HG03460 (cell line): ENCODE results near the gene LIN7B.
"Not testable (repeated sequence)": the region's sequence is repeated elsewhere in the genome, so short reads cannot be mapped to it uniquely, and the experiment has no call there.

Experiments used
- ATAC-seq: cut with Tn5 transposase; IDR thresholded peaks from one replicate; pipeline ENCODE4 v1.9.1; 2021; ENCODE audit not compliant: unreplicated experiment

The LIN7B gene

GRCh38 chr19:49118565-49119410 lies 4.6 kb downstream of the LIN7B start, which contains the start of gene C19orf73:
Gene C19orf73, minus strand, starts transcription at chr19:49119143. Its CDS starts 121 bp downstream, at chr19:49119022.
- ATAC-seq, result peak; percentile 66

DNA sequence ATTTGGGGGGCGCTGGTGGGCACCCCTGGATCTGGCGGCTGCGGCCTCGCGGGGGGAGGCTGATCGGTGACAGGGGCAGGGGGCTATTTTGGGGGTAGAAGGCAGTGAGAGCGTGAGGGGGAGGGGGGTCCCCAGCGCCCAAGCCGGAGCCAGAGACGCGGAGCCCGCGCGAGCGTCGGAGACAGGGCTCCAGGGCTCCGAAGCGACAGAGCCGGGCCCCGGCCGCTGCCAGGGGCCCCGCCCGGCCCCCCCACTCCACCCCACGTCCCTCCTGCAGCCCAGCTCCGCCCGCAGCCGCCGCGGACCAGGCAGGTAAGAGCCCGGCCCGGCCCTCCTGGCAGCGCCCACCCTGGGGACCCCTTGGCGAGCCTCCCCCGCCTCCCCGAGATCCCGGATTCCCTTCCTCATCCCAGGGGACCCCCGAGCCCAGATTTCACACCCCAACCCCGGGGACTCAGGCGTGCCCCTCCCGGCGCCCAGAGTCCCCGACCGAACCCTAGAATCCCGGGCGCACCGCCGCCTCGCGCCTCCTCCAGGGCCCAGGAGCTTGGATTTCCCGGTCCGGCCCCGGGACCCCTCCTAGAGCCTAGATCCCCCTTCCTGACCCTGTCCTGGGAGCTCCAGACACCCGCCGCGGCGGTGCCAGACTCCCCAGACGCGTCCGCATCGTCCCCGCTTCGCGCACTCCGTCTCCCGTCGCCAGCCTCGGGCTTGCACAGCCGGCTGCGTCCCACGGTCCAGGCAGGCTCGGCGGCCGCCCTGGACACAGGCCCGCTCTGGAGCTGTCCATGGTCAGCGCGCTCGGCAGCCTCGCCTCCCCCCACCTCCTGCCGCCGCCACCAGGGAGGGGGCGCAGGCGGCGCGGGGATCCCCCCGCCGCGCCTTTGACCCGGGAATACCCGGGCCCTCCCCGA lies 5.5 kb downstream of the LIN7B start, which contains the start of gene PPFIA3:
Gene PPFIA3 (plus strand): TSS at position 134 of the 914 bp plus-strand sequence. CDS start 8,330 bp downstream, outside the sequence.
- no peak for ATAC-seq

DNA sequence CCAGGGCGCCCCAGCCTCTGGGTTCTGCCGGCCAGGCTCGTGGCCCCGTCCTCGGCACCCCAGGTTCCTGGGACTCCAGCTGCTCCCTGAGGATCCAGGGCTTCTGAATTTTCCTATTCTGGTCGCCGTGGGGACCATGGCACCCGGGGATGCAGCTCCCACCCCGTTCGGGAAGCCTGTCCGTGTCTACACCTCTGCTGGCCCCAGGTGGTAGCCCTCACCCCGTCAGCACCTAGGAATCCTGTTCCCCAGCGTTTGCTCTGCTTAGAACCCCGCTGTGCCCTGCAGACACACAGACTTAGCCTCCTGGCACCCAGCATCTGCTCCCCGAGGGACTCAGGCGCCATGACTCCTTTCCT lies 6.1 kb downstream of the LIN7B start:
- ATAC-seq, result no peak

GRCh38 chr19:49120868-49121267 lies 6.7 kb downstream of the LIN7B start:
- no peak for ATAC-seq

GRCh38 chr19:49121841-49122240 lies 7.7 kb downstream of the LIN7B start:
- not testable (repeated sequence) for ATAC-seq

GRCh38 chr19:49123285-49123684 lies 9.1 kb downstream of the LIN7B start:
- not testable (repeated sequence) for ATAC-seq

GRCh38 chr19:49125025-49125731 lies 11.0 kb downstream of the LIN7B start:
- no peak for ATAC-seq

DNA sequence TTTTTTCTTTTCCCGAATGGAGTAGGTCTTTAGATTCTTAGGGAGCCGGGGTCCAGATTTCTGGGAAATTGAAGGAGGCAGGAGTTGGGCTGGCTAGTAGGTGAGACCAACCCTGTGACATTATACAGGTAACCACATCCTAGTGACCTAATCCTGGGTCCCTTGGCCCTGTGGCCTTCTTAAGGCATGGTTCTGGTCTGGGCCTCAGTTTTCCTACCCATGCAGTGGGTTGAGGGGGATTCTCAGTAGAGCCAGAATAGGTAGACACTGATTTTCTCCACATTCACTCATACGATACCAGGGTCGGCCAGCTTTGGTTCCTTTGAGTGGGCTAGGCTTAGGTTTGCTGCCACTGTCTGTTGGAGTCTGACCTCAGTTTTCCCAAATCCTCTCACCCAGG lies 12.4 kb downstream of the LIN7B start:
- ATAC-seq, result no peak

GRCh38 chr19:49127225-49127624 lies 13.1 kb downstream of the LIN7B start:
- ATAC-seq, result not testable (repeated sequence)

DNA sequence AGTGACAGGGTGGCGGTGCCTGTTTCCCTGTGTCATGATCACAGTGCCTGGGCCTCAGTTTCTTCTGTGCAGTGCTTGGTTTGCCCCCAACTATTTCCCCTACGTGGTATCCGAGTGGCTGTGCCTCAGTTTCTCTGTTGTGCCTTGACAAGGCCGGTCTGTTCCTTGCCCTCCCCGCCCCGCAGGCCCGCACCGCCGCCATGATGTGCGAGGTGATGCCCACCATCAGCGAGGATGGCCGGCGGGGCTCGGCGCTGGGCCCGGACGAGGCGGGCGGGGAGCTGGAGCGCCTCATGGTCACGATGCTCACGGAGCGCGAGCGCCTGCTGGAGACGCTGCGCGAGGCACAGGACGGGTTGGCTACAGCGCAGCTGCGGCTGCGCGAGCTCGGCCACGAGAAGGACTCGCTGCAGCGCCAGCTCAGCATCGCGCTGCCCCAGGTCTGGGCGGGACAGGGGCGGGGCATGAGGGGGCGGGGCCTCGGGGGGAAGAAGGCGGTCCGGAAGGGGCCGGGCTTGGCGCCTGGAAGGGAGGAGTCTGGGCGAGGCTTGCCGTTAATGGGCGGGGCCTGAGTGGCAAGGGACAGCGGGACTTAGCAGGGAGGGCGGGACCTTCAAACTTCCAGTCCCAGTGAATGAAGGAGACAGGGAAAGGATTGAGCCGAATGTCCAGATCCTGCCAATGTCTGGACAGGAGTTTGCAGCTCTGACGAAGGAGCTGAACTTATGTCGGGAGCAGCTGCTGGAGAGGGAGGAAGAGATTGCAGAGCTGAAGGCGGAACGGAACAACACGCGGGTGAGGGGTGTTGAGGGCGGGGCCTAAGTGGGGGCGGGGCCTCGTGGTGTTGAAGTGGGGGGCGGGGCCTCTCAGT lies 13.7 kb downstream of the LIN7B start:
- ATAC-seq, result peak; percentile 84

DNA sequence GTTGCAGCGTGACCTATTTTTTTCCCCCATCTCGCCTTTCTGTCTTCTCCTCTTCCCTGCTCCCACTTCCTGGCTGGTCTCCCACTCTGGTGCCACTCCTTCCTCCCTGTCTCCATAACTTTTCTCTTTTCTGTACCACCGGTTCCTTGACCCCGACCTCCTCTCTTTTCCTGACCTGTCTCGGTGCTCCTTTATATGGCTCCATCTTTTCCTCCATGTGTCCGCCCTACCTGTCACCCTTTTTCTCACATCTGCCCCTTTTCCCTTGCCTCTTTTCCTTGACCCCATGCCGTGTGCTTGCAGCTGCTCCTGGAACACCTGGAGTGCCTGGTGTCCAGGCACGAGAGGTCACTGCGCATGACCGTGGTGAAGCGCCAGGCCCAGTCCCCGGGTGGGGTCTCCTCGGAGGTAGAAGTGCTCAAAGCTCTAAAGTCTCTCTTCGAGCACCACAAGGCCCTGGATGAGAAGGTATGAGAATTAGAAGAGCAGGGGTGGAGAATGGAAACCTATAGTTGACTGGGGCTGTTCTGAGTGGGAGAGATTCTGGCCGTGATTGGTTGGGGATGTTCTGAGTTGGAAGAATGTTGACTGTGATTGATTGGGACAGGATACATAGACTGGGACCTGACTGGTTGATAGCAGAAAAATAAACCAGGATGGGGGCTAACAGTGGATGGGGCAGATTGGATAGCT lies 14.5 kb downstream of the LIN7B start:
- ATAC-seq, result no peak

GRCh38 chr19:49129238-49129583 lies 15.0 kb downstream of the LIN7B start:
- no peak for ATAC-seq

DNA sequence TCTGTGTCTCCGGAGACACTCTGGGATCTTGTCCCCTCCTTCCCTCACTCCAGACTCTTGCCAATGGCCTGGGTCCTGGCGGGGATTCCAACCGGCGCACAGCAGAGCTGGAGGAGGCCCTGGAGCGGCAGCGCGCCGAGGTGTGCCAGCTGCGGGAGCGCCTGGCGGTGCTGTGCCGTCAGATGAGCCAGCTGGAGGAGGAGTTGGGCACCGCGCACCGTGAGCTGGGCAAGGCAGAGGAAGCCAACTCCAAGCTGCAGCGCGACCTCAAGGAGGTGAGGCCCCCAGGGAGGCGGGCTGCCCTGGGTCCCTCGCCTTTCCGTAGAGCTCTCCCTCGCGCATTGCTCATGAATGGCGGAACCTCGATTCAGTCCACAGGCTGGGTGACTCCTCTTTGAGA lies 16.2 kb downstream of the LIN7B start:
- no peak for ATAC-seq

DNA sequence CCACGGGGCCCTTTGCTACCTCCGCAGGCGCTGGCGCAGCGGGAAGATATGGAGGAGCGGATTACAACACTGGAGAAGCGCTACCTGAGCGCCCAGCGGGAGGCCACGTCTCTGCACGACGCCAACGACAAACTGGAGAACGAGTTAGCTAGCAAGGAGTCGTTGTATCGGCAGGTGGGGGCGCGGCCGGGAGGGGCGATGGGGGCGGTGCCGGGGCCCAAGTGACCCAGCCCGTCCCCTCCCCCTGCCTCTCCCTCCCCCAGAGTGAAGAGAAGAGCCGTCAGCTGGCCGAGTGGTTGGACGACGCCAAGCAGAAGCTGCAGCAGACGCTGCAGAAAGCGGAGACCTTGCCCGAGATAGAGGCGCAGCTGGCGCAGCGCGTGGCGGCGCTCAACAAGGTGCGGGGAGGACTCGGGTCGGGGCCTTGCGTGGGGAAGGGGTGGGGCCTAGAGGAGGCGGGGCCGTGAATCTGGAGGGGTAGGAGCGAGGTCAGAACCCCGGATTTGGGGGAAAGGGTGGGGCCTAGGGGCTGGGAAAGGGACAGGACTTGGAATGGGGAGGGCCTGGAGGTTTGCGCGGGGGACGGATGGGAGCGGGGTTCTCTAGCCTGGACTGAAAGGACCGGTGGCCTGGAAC lies 18.9 kb downstream of the LIN7B start:
- ATAC-seq, result no peak

GRCh38 chr19:49133621-49134454 lies 19.7 kb downstream of the LIN7B start:
- ATAC-seq, result no peak

- no peak for ATAC-seq
These were observed 21.5 kb downstream of the LIN7B start for GRCh38 chr19:49135686-49136085.

DNA sequence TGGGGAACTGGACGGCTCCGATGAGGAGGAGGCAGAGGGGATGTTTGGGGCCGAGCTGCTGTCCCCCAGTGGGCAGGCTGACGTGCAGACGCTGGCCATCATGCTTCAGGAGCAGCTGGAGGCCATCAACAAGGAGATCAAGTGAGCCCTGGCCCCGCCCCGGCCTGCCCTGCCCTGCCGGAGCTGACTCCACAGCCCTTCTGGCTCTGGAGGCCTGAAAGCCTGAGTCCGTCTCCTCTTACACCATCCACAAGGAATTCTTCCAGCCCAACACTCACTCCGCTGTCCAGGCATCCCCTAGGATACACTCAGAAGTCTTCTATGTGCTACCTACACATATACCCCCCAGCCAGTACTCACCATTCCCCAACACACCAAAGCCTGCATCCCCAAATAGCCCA lies 22.6 kb downstream of the LIN7B start:
- ATAC-seq, result no peak

GRCh38 chr19:49140951-49141350 lies 26.8 kb downstream of the LIN7B start:
- no peak for ATAC-seq
